SK-N-SH (cell line): ENCODE data around the gene TOMM40L. TPM values are rescaled to one million over a fixed set of nuclear protein-coding genes. Genes with fewer than 3 reads are reported as not detected.

ENCODE experiments used
- CTCF ChIA-PET: fragments of 300-600, 350-600 bp; formaldehyde crosslinking; extraction: SDS; loops from one replicate; lab custom pipeline; 2021; lab: Yijun Ruan, JAX
- POLR2A ChIA-PET: fragments of 350-600 bp; sonication (Branson Sonifier 250); formaldehyde crosslinking; extraction: SDS; loops from one replicate; lab custom pipeline; 2020; ENCODE audit warnings: antibody characterized with exemption, inconsistent platforms; lab: Yijun Ruan, JAX
- DNase-seq: peaks from one replicate; pipeline ENCODE4 v3.0.0; 2012
- H2AFZ ChIP-seq: fragments of 200-600 bp; sonication (generic); 2 replicates; pipeline ENCODE4 v1.8.1; 2016; ENCODE audit warnings: antibody characterized with exemption, mild to moderate bottlenecking, low read depth
- H3F3A ChIP-seq: fragments of 200-600 bp; sonication (generic); replicated peaks from 2 replicates; pipeline ENCODE3; 2016; ENCODE audit warnings: antibody characterized with exemption, mild to moderate bottlenecking; ENCODE audit not compliant: insufficient read depth
- H3K27ac ChIP-seq, 2 experiments: fragments of 200-500 bp in 1 of 2; fragments of 200-600 bp in 1 of 2; sonication (Bioruptor generic) in 1 of 2; sonication (generic), shearing (Covaris generic) in 1 of 2; 2 replicates each; pipeline versions ENCODE4 v1.5.1 to v1.6.1; 2014 to 2016; ENCODE audit warnings: low read depth in 2 of 2, inconsistent platforms in 1 of 2, low read length in 1 of 2, mild to moderate bottlenecking in 1 of 2, mixed read lengths in 1 of 2
- H3K27me3 ChIP-seq: fragments of 200-600 bp; sonication (generic), shearing (Covaris generic); 2 replicates; pipeline ENCODE4 v1.6.1; 2016; ENCODE audit warnings: mixed run types; ENCODE audit not compliant: insufficient read depth
- H3K36me3 ChIP-seq, 2 experiments: fragments of 200-500 bp in 1 of 2; fragments of 200-600 bp in 1 of 2; sonication (Bioruptor generic) in 1 of 2; sonication (generic) in 1 of 2; replicated peaks in 1 of 2; 2 replicates each; pipeline versions ENCODE3 to v1.5.1; 2014 to 2016; ENCODE audit warnings: low read length in 1 of 2, mild to moderate bottlenecking in 1 of 2; ENCODE audit not compliant: insufficient read depth in 2 of 2, control insufficient read depth in 1 of 2
- H3K4me1 ChIP-seq, 2 experiments: fragments of 200-500 bp in 1 of 2; fragments of 200-600 bp in 1 of 2; sonication (Bioruptor generic) in 1 of 2; sonication (generic), shearing (Covaris generic) in 1 of 2; 2 replicates each; pipeline versions ENCODE4 v1.5.1 to v1.6.1; 2014 to 2016; ENCODE audit warnings: low read depth in 1 of 2, low read length in 1 of 2, mixed run types in 1 of 2; ENCODE audit not compliant: insufficient read depth in 2 of 2, control insufficient read depth in 1 of 2
- H3K4me2 ChIP-seq: fragments of 200-600 bp; sonication (generic), shearing (Covaris generic); 2 replicates; pipeline ENCODE4 v1.6.1; 2017; ENCODE audit warnings: mixed run types
- H3K4me3 ChIP-seq, 2 experiments: fragments of 200-500 bp in 1 of 2; fragments of 200-600 bp in 1 of 2; sonication (Bioruptor generic) in 1 of 2; sonication (generic), shearing (Covaris generic) in 1 of 2; 2 replicates each; pipeline versions ENCODE4 v1.5.1 to v1.8.1; 2014 to 2016; ENCODE audit warnings: low read depth in 2 of 2, inconsistent platforms in 1 of 2, low read length in 1 of 2, mild to moderate bottlenecking in 1 of 2, mixed read lengths in 1 of 2, moderate library complexity in 1 of 2
- H3K79me2 ChIP-seq: fragments of 200-600 bp; sonication (generic); 2 replicates; pipeline ENCODE4 v1.8.1; 2017; ENCODE audit warnings: mild to moderate bottlenecking; ENCODE audit not compliant: insufficient read depth
- H3K9ac ChIP-seq: fragments of 200-600 bp; sonication (generic); 2 replicates; pipeline ENCODE4 v1.6.1; 2017; ENCODE audit warnings: mixed run types
- H3K9me2 ChIP-seq: fragments of 200-600 bp; sonication (generic); 2 replicates; pipeline ENCODE4 v1.6.1; 2017; ENCODE audit warnings: mixed run types
- H3K9me3 ChIP-seq: fragments of 200-600 bp; sonication (generic); 2 replicates; pipeline ENCODE4 v1.6.1; 2017; ENCODE audit warnings: mixed run types, mild to moderate bottlenecking, moderate library complexity
- H4K20me1 ChIP-seq: fragments of 200-600 bp; sonication (generic); 2 replicates; pipeline ENCODE4 v1.6.1; 2017; ENCODE audit warnings: mild to moderate bottlenecking, mixed run types; ENCODE audit not compliant: insufficient read depth
- CHD2 ChIP-seq: fragments of 150-350 bp; IDR thresholded peaks from 2 replicates; pipeline ENCODE4 v1.6.1; 2018; ENCODE audit warnings: low read length; ENCODE audit not compliant: partially characterized antibody
- ELF1 ChIP-seq: IDR thresholded peaks from 2 replicates; pipeline ENCODE4 v1.4.0; 2012
- EP300 ChIP-seq, 2 experiments: IDR thresholded peaks; 2 replicates each; pipeline versions ENCODE4 v1.4.0 to v1.6.1; 2012; ENCODE audit warnings: borderline replicate concordance in 1 of 2, low read depth in 1 of 2, low read length in 1 of 2
- EZH2phosphoT487 ChIP-seq: fragments of 200-600 bp; sonication (generic); IDR thresholded peaks from 2 replicates; pipeline ENCODE4 v1.6.1; 2017; ENCODE audit warnings: low read depth, mixed run types, mild to moderate bottlenecking, antibody characterized with exemption, moderate library complexity, borderline replicate concordance
- GABPA ChIP-seq: IDR thresholded peaks from 2 replicates; pipeline ENCODE4 v1.4.0; 2012; ENCODE audit warnings: low read depth, mild to moderate bottlenecking
- MXI1 ChIP-seq: IDR thresholded peaks from 2 replicates; pipeline ENCODE4 v1.6.1; 2012; ENCODE audit warnings: mild to moderate bottlenecking, low read depth, low read length, improper control_type of control experiment
- RCOR1 ChIP-seq: fragments of 150-350 bp; IDR thresholded peaks from 2 replicates; pipeline ENCODE4 v1.6.1; 2017; ENCODE audit warnings: antibody characterized with exemption, low read length
- RFX5 ChIP-seq: IDR thresholded peaks from 2 replicates; pipeline ENCODE4 v1.6.1; 2012; ENCODE audit warnings: mild to moderate bottlenecking, improper control_type of control experiment, low read length
- SIN3A ChIP-seq: IDR thresholded peaks from 2 replicates; pipeline ENCODE4 v1.6.1; 2012; ENCODE audit warnings: low read depth, mild to moderate bottlenecking, low read length, moderate library complexity, borderline replicate concordance
- SMC3 ChIP-seq: IDR thresholded peaks from 2 replicates; pipeline ENCODE4 v1.6.1; 2012; ENCODE audit warnings: low read depth, low read length, improper control_type of control experiment
- TAF1 ChIP-seq: IDR thresholded peaks from 2 replicates; pipeline ENCODE4 v1.6.1; 2012; ENCODE audit warnings: low read depth, mild to moderate bottlenecking, low read length, moderate library complexity, borderline replicate concordance
- TEAD4 ChIP-seq: IDR thresholded peaks from 2 replicates; pipeline ENCODE4 v1.4.0; 2012; ENCODE audit warnings: mild to moderate bottlenecking, borderline replicate concordance; ENCODE audit not compliant: insufficient read depth
- YY1 ChIP-seq: IDR thresholded peaks from 2 replicates; pipeline ENCODE4 v1.4.0; 2012; ENCODE audit warnings: low read depth, mild to moderate bottlenecking
- WGBS: methylation state at CpG from one replicate; pipeline ENCODE4 v1.1.6; 2017; ENCODE audit warnings: low lambda C conversion rate; 5-methylcytosine and 5-hydroxymethylcytosine counted together
- polyA plus RNA-seq, 3 experiments: library from polyadenylated mRNA; depleted of rRNA; stranded (reverse); fragments of >200 nt; gene quantifications; 2 replicates each; pipeline ENCODE4 v1.2.3, GENCODE V29; 2012
- TF ChIP-seq, protein P1 (sequence below): fragments of 200-600 bp; sonication (generic); IDR thresholded peaks from 2 replicates; pipeline ENCODE4 v1.6.1; 2017; ENCODE audit warnings: antibody characterized with exemption, mild to moderate bottlenecking, moderate library complexity
- TF ChIP-seq, protein P2 (sequence below): IDR thresholded peaks from 2 replicates; pipeline ENCODE4 v1.4.0; 2012; ENCODE audit warnings: low read depth
- TF ChIP-seq, protein P3 (sequence below): IDR thresholded peaks from 2 replicates; pipeline ENCODE4 v1.4.0; 2012; ENCODE audit warnings: low read depth, borderline replicate concordance
- TF ChIP-seq, protein P4 (sequence below): IDR thresholded peaks from 2 replicates; pipeline ENCODE4 v1.6.1; 2012; ENCODE audit warnings: mild to moderate bottlenecking, low read depth, low read length, moderate library complexity

Gene TOMM40L
- polyA plus RNA-seq, 1 of the 3 experiments (the other 2 are of a cell fraction), result 9.7 TPM

DNA sequence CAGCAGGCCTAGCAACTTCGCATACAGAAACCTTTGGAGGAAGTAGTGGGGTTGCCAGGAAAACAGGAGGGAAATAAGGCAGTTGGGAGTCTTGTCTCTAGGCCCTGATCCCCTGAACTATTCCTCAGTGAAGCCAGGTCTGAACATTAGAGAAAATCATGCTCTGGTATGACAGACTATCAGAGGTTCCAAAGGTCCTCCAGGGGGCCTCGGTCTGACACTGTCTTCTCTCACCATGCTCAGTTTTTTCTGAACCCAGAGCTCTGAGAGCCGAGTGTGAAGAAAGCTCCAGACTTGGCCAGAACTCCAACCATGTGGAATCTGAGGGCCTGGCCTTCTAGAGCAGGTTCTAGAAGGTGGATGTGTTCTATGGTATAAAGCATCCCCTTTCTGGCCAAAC, 4.0 kb downstream of the TOMM40L start:
- Histone ChIP-seq H3K36me3 (peaks cover 0 to 20% of the 10 kb centered on the region in 2 experiments), H3K27ac (no peak overlapping the region), H2AFZ (no peak overlapping the region), H3F3A (peaks cover 12% of the 10 kb centered on the region), H3K27me3 (no peaks in the 10 kb centered on the region), H3K9me3 (no peaks in the 10 kb centered on the region), H4K20me1 (no peaks in the 10 kb centered on the region), H3K9me2 (no peaks in the 10 kb centered on the region), H3K4me2 (no peak overlapping the region), H3K9ac (no peak overlapping the region), H3K4me1 (peaks cover 8 to 21% of the 10 kb centered on the region in 2 experiments; a peak in 3 of 4 replicates), H3K4me3 (no peak overlapping the region), H3K79me2 (no peaks in the 10 kb centered on the region)
- POLR2A ChIA-PET, result no interaction called here
- CTCF ChIA-PET, result interaction anchor here (0.6 to 6.3 kb wide), 15 partner anchors 20 to 153 kb away, joined by 3 to 76 read pairs (median 4); partner anchors contain the start of genes CFAP126 and NDUFS2
- WGBS, result 58% methylated on average over 2 of the region's 3 CpGs
- DNase-seq, result no peak
- no peak for TF ChIP-seq TEAD4
- TF ChIP-seq, protein P1, sequence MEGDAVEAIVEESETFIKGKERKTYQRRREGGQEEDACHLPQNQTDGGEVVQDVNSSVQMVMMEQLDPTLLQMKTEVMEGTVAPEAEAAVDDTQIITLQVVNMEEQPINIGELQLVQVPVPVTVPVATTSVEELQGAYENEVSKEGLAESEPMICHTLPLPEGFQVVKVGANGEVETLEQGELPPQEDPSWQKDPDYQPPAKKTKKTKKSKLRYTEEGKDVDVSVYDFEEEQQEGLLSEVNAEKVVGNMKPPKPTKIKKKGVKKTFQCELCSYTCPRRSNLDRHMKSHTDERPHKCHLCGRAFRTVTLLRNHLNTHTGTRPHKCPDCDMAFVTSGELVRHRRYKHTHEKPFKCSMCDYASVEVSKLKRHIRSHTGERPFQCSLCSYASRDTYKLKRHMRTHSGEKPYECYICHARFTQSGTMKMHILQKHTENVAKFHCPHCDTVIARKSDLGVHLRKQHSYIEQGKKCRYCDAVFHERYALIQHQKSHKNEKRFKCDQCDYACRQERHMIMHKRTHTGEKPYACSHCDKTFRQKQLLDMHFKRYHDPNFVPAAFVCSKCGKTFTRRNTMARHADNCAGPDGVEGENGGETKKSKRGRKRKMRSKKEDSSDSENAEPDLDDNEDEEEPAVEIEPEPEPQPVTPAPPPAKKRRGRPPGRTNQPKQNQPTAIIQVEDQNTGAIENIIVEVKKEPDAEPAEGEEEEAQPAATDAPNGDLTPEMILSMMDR, result 0 out of 2 replicates have a peak, but pooled peaks have one; percentile 22

DNA sequence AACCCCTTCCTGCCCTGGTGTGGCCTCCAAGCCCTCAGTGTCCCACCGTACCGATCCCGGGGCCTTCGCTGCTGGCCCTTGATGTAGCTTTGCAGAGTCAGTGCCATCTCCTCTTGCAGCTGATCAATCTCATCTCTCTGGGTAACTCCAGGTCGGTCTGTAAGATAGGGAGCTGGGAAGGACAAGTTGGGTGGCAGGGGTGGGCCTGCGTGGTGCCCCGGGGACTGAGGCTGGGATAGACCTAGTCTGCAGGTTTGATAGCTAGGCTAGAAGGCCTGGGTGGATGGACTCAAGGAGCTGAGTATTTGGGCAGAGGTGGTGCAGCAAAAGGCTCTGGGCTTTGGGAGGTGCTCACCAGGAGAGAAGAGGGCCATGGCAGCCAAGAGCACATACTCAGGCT, 4.9 kb downstream of the TOMM40L start:
- DNase-seq, result no peak
- Histone ChIP-seq H3K9me3 (no peaks in the 10 kb centered on the region), H3K79me2 (no peaks in the 10 kb centered on the region), H3K36me3 (peaks cover 0 to 20% of the 10 kb centered on the region in 2 experiments), H2AFZ (no peak overlapping the region), H3K4me2 (no peak overlapping the region), H3K4me1 (peaks cover 8 to 16% of the 10 kb centered on the region in 2 experiments; a peak in 3 of 4 replicates), H4K20me1 (no peaks in the 10 kb centered on the region), H3K9ac (no peak overlapping the region), H3K27ac (no peak overlapping the region), H3K9me2 (no peaks in the 10 kb centered on the region), H3K27me3 (no peaks in the 10 kb centered on the region), H3F3A (peaks cover 5% of the 10 kb centered on the region), H3K4me3 (no peak overlapping the region)
- CTCF ChIA-PET, result interaction anchor here (1.0 to 6.3 kb wide), 9 partner anchors 29 to 152 kb away, joined by 3 to 76 read pairs (median 6); partner anchors contain the start of genes CFAP126 and NDUFS2
- POLR2A ChIA-PET, result no interaction called here
- 100% methylated on average over 4 of the region's 7 CpGs for WGBS
- TF ChIP-seq EP300 (IDR thresholded peaks at IDR 0.05; ENCODE audit: borderline replicate concordance in 1 of 2, low read depth in 1 of 2, low read length in 1 of 2), result no peak
- no peak for TF ChIP-seq CHD2
- no peak for TF ChIP-seq RFX5
- no peak for TF ChIP-seq ELF1
- no peak for TF ChIP-seq TAF1
- no peak for TF ChIP-seq SIN3A
- TF ChIP-seq, protein P2, sequence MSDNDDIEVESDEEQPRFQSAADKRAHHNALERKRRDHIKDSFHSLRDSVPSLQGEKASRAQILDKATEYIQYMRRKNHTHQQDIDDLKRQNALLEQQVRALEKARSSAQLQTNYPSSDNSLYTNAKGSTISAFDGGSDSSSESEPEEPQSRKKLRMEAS, result no peak
- TF ChIP-seq, protein P3, sequence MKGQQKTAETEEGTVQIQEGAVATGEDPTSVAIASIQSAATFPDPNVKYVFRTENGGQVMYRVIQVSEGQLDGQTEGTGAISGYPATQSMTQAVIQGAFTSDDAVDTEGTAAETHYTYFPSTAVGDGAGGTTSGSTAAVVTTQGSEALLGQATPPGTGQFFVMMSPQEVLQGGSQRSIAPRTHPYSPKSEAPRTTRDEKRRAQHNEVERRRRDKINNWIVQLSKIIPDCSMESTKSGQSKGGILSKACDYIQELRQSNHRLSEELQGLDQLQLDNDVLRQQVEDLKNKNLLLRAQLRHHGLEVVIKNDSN, result no peak
- TF ChIP-seq GABPA, result no peak
- no peak for TF ChIP-seq EZH2phosphoT487
- no peak for TF ChIP-seq RCOR1
- TF ChIP-seq, protein P1, result no peak
- TF ChIP-seq YY1, result no peak
- TF ChIP-seq, protein P4, sequence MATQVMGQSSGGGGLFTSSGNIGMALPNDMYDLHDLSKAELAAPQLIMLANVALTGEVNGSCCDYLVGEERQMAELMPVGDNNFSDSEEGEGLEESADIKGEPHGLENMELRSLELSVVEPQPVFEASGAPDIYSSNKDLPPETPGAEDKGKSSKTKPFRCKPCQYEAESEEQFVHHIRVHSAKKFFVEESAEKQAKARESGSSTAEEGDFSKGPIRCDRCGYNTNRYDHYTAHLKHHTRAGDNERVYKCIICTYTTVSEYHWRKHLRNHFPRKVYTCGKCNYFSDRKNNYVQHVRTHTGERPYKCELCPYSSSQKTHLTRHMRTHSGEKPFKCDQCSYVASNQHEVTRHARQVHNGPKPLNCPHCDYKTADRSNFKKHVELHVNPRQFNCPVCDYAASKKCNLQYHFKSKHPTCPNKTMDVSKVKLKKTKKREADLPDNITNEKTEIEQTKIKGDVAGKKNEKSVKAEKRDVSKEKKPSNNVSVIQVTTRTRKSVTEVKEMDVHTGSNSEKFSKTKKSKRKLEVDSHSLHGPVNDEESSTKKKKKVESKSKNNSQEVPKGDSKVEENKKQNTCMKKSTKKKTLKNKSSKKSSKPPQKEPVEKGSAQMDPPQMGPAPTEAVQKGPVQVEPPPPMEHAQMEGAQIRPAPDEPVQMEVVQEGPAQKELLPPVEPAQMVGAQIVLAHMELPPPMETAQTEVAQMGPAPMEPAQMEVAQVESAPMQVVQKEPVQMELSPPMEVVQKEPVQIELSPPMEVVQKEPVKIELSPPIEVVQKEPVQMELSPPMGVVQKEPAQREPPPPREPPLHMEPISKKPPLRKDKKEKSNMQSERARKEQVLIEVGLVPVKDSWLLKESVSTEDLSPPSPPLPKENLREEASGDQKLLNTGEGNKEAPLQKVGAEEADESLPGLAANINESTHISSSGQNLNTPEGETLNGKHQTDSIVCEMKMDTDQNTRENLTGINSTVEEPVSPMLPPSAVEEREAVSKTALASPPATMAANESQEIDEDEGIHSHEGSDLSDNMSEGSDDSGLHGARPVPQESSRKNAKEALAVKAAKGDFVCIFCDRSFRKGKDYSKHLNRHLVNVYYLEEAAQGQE, result no peak
- TF ChIP-seq MXI1, result no peak
- TF ChIP-seq SMC3, result no peak
